ENCODE measurements around the gene SUGT1. TPM values are rescaled to one million over a fixed set of nuclear protein-coding genes. Genes with fewer than 3 reads are reported as not detected.

The SUGT1 gene
- total and polyA plus RNA-seq, 2 donors (not counting 1 experiment from before 2014, with no cell fraction given): 9.5 to 38.4 TPM

DNA sequence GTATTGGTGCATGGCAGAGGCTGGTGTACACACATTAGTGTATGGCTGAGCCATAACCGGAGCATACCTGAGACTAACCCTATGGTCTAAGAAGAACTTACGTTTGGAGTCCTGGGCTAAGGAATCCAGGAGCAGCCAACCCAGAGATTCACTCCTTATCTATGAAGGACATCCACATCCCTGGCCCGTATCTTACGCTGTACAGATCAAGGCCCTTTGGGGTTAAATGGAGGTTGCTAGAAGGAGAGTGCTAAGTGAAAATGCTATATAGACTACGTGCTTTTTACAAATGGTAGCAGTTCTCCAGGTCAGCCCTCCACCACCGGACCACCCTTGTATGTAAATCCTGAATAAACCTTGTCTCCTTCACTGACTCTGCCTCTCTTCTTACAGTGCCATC lies 1.9 kb upstream of the SUGT1 start:
- H3K4me1 Mint-ChIP-seq: peaks cover 11% of the 10 kb centered on the region
- Histone ChIP-seq H3K4me1 (ENCODE audit: control insufficient read depth in 2 of 2, insufficient read depth in 2 of 2, low read length in 2 of 2) (peaks cover 8 to 25% of the 10 kb centered on the region in 2 donors), H4K20me1 (ENCODE audit: control insufficient read depth, insufficient read depth, low read length, poor library complexity, severe bottlenecking) (peaks cover 7% of the 10 kb centered on the region), H3K4me2 (replicated peaks; ENCODE audit: low read depth, low read length, poor library complexity, severe bottlenecking) (peak overlapping the region; percentile 84), H3K27me3 (replicated peaks in 1 of 4; ENCODE audit: control extremely low read depth in 1 of 4, control insufficient read depth in 3 of 4, insufficient read depth in 4 of 4, low read length in 3 of 4) (no peaks in the 10 kb centered on the region), H3K4me3 (ENCODE audit: control extremely low read depth in 1 of 5, extremely low read depth in 1 of 5, insufficient read depth in 1 of 5, low read depth in 2 of 5, low read length in 4 of 5) (no peak overlapping the region), H3K79me2 (ENCODE audit: control insufficient read depth, insufficient read depth, low read length) (peaks cover 37% of the 10 kb centered on the region), H2AFZ (ENCODE audit: insufficient read depth, low read depth, low read length, poor library complexity, severe bottlenecking) (no peak overlapping the region), H3K27ac (ENCODE audit: low read length in 2 of 2) (no peak overlapping the region), H3K36me3 (replicated peaks in 1 of 2; ENCODE audit: control extremely low read depth in 1 of 2, control insufficient read depth in 1 of 2, extremely low read depth in 1 of 2, insufficient read depth in 2 of 2, low read length in 1 of 2) (peaks cover 2 to 3% of the 10 kb centered on the region in 2 experiments), H3K9ac (ENCODE audit: low read length) (no peak overlapping the region), H3K9me3 (ENCODE audit: control extremely low read depth in 1 of 3, control insufficient read depth in 2 of 3, insufficient read depth in 1 of 3, low read length in 2 of 3) (no peaks in the 10 kb centered on the region)
- peak overlapping the region; percentile 66 for H3K4me3 Mint-ChIP-seq
- TF ChIP-seq EZH2 (IDR thresholded peaks at IDR 0.05; ENCODE audit: borderline replicate concordance, insufficient read depth, low read depth, low read length, poor library complexity, severe bottlenecking): no peak
- TF ChIP-seq CTCF (IDR thresholded peaks at IDR 0.05): no peak
- WGBS (ENCODE audit: insufficient coverage): 100% methylated on average over 1 of the region's 6 CpGs
- POLR2A ChIA-PET: no interaction called here
- H3K27ac Mint-ChIP-seq: peak overlapping the region; percentile 23
- DNase-seq (peak; percentile 5), ATAC-seq (ENCODE audit: low read depth) (no peak)
- no peaks in the 10 kb centered on the region for H3K27me3 Mint-ChIP-seq
- CTCF ChIA-PET: no interaction called here
- no peaks in the 10 kb centered on the region for H3K9me3 Mint-ChIP-seq (ENCODE audit: insufficient read depth)
- intact Hi-C loops (cut with micrococcal nuclease): loop anchor here (10.0 kb wide), 1 partner anchor 1066 kb away; the partner anchor contains the start of gene WDFY2

DNA sequence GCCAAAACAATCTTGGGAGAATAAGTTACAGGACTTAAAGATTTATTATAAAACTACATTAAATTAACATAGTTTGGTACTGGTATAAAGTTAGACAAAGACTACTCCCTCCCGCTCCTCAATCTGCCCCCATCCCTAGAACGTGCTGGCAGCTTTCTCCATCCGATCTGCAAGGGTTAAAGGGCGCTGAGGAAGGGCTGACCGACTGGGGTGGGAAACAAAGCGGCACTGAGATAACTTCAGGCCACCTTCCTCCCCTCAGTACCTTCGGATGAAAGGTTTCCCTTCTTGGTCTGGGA lies 790 bp upstream of the SUGT1 start:
- Histone ChIP-seq H3K27me3 (replicated peaks in 1 of 4; ENCODE audit: control extremely low read depth in 1 of 4, control insufficient read depth in 3 of 4, insufficient read depth in 4 of 4, low read length in 3 of 4) (no peaks in the 10 kb centered on the region), H3K4me1 (ENCODE audit: control insufficient read depth in 2 of 2, insufficient read depth in 2 of 2, low read length in 2 of 2) (peaks cover 8 to 25% of the 10 kb centered on the region in 2 donors), H3K79me2 (ENCODE audit: control insufficient read depth, insufficient read depth, low read length) (peaks cover 44% of the 10 kb centered on the region), H3K4me2 (replicated peaks; ENCODE audit: low read depth, low read length, poor library complexity, severe bottlenecking) (peak overlapping the region; percentile 84), H3K36me3 (replicated peaks in 1 of 2; ENCODE audit: control extremely low read depth in 1 of 2, control insufficient read depth in 1 of 2, extremely low read depth in 1 of 2, insufficient read depth in 2 of 2, low read length in 1 of 2) (peaks cover 2 to 4% of the 10 kb centered on the region in 2 experiments), H4K20me1 (ENCODE audit: control insufficient read depth, insufficient read depth, low read length, poor library complexity, severe bottlenecking) (peaks cover 14% of the 10 kb centered on the region), H3K9ac (ENCODE audit: low read length) (peak overlapping the region; percentile 94), H2AFZ (ENCODE audit: insufficient read depth, low read depth, low read length, poor library complexity, severe bottlenecking) (peak overlapping the region; percentile 96), H3K4me3 (ENCODE audit: control extremely low read depth in 1 of 5, extremely low read depth in 1 of 5, insufficient read depth in 1 of 5, low read depth in 2 of 5, low read length in 4 of 5) (peak overlapping the region; percentile 63 to 97 (median 95)), H3K27ac (ENCODE audit: low read length in 2 of 2) (peak overlapping the region; percentile 93 to 98), H3K9me3 (ENCODE audit: control extremely low read depth in 1 of 3, control insufficient read depth in 2 of 3, insufficient read depth in 1 of 3, low read length in 2 of 3) (no peaks in the 10 kb centered on the region)
- TF ChIP-seq CTCF (IDR thresholded peaks at IDR 0.05) (no peak), EZH2 (IDR thresholded peaks at IDR 0.05; ENCODE audit: borderline replicate concordance, insufficient read depth, low read depth, low read length, poor library complexity, severe bottlenecking) (no peak)
- ATAC-seq (ENCODE audit: low read depth) (no peak), DNase-seq (no peak)
- no peak overlapping the region for H3K4me3 Mint-ChIP-seq
- 0% methylated on average over 2 of the region's 7 CpGs for WGBS (ENCODE audit: insufficient coverage)
- intact Hi-C loops (cut with micrococcal nuclease): loop anchor here (1.0 to 10.0 kb wide), 5 partner anchors 35 to 1067 kb away; partner anchors contain the start of genes ALG11, CKAP2, VPS36 and WDFY2
- no peaks in the 10 kb centered on the region for H3K27me3 Mint-ChIP-seq
- H3K4me1 Mint-ChIP-seq: peaks cover 11% of the 10 kb centered on the region
- no peaks in the 10 kb centered on the region for H3K9me3 Mint-ChIP-seq (ENCODE audit: insufficient read depth)
- ChIA-PET CTCF (interaction anchor here (2.0 to 3.3 kb wide), 4 partner anchors 10 to 202 kb away, joined by 7 to 43 read pairs (median 18); partner anchors contain the start of gene VPS36), POLR2A (interaction anchor here (0.7 to 2.8 kb wide), 3 partner anchors 25 to 201 kb away, joined by 3 to 44 read pairs (median 7); partner anchors contain the start of gene VPS36)
- no peak overlapping the region for H3K27ac Mint-ChIP-seq
